H1 (cell line): Measurements from ENCODE around the gene LRP2BP. TPM values are rescaled to one million over a fixed set of nuclear protein-coding genes. Genes with fewer than 3 reads are reported as not detected.

ENCODE experiments used
- ATF2 ChIP-seq: IDR thresholded peaks from 2 replicates; pipeline ENCODE4 v1.6.1; 2012; ENCODE audit warnings: low read length, inconsistent platforms
- GABPA ChIP-seq: IDR thresholded peaks from 2 replicates; pipeline ENCODE4 v1.6.1; 2011; ENCODE audit warnings: mild to moderate bottlenecking, low read length, moderate library complexity, borderline replicate concordance; ENCODE audit not compliant: insufficient read depth
- polyA plus RNA-seq, 7 experiments: library from polyadenylated mRNA; depleted of rRNA in 3 of 7; stranded (reverse) in 5 of 7; unstranded in 2 of 7; fragments of >200 nt in 5 of 7; fragments of 200-250 nt in 2 of 7; gene quantifications; 1 replicate in 5 of 7; 2 replicates in 1 of 7; 4 replicates in 1 of 7; pipeline versions ENCODE4 v1.2.1 to v1.2.3, GENCODE V29; 2011 to 2013; ENCODE audit warnings: missing spikeins in 2 of 7, mixed read lengths in 2 of 7
- total RNA-seq: library from RNA; stranded (reverse); fragmentation: NEBNext Ultra II Directional; extraction: Animal tissue kit (Norgen Biotek cat#: 25700); gene quantifications from 2 replicates; pipeline ENCODE4 v1.2.1, GENCODE V29; 2021
- TF ChIP-seq, protein P1 (sequence below): fragments of 300-600 bp; sonication (generic); IDR thresholded peaks from 2 replicates; pipeline ENCODE4 v1.7.1; 2012; ENCODE audit warnings: low read length, moderate library complexity, mild to moderate bottlenecking, inconsistent platforms; ENCODE audit not compliant: insufficient replicate concordance

The LRP2BP gene
- total and polyA plus RNA-seq, 2 of the 8 experiments (the other 6 are each of a cell fraction or from before 2014, with no cell fraction given): 0.12 to 0.30 TPM

DNA sequence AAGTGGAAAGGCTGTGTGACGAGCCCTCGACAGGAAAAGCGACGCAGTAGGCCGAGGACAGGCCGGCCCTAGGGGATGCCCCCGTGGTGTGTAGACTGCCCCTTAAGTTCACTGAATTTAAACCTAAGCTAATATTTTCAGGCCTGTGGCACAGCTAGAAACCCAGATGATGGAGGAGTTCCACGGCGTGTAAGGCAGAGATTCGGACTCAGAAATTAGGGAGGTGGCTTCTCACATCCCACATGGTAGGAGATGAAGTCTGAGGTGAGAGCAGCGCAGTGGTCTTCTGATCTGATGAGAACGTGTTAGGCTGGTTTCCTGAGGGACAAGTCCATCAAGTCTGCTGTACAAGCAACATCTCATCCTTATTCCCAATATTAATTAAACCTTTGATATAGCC, 7.8 kb downstream of the LRP2BP start (continued):
- TF ChIP-seq, protein P1, sequence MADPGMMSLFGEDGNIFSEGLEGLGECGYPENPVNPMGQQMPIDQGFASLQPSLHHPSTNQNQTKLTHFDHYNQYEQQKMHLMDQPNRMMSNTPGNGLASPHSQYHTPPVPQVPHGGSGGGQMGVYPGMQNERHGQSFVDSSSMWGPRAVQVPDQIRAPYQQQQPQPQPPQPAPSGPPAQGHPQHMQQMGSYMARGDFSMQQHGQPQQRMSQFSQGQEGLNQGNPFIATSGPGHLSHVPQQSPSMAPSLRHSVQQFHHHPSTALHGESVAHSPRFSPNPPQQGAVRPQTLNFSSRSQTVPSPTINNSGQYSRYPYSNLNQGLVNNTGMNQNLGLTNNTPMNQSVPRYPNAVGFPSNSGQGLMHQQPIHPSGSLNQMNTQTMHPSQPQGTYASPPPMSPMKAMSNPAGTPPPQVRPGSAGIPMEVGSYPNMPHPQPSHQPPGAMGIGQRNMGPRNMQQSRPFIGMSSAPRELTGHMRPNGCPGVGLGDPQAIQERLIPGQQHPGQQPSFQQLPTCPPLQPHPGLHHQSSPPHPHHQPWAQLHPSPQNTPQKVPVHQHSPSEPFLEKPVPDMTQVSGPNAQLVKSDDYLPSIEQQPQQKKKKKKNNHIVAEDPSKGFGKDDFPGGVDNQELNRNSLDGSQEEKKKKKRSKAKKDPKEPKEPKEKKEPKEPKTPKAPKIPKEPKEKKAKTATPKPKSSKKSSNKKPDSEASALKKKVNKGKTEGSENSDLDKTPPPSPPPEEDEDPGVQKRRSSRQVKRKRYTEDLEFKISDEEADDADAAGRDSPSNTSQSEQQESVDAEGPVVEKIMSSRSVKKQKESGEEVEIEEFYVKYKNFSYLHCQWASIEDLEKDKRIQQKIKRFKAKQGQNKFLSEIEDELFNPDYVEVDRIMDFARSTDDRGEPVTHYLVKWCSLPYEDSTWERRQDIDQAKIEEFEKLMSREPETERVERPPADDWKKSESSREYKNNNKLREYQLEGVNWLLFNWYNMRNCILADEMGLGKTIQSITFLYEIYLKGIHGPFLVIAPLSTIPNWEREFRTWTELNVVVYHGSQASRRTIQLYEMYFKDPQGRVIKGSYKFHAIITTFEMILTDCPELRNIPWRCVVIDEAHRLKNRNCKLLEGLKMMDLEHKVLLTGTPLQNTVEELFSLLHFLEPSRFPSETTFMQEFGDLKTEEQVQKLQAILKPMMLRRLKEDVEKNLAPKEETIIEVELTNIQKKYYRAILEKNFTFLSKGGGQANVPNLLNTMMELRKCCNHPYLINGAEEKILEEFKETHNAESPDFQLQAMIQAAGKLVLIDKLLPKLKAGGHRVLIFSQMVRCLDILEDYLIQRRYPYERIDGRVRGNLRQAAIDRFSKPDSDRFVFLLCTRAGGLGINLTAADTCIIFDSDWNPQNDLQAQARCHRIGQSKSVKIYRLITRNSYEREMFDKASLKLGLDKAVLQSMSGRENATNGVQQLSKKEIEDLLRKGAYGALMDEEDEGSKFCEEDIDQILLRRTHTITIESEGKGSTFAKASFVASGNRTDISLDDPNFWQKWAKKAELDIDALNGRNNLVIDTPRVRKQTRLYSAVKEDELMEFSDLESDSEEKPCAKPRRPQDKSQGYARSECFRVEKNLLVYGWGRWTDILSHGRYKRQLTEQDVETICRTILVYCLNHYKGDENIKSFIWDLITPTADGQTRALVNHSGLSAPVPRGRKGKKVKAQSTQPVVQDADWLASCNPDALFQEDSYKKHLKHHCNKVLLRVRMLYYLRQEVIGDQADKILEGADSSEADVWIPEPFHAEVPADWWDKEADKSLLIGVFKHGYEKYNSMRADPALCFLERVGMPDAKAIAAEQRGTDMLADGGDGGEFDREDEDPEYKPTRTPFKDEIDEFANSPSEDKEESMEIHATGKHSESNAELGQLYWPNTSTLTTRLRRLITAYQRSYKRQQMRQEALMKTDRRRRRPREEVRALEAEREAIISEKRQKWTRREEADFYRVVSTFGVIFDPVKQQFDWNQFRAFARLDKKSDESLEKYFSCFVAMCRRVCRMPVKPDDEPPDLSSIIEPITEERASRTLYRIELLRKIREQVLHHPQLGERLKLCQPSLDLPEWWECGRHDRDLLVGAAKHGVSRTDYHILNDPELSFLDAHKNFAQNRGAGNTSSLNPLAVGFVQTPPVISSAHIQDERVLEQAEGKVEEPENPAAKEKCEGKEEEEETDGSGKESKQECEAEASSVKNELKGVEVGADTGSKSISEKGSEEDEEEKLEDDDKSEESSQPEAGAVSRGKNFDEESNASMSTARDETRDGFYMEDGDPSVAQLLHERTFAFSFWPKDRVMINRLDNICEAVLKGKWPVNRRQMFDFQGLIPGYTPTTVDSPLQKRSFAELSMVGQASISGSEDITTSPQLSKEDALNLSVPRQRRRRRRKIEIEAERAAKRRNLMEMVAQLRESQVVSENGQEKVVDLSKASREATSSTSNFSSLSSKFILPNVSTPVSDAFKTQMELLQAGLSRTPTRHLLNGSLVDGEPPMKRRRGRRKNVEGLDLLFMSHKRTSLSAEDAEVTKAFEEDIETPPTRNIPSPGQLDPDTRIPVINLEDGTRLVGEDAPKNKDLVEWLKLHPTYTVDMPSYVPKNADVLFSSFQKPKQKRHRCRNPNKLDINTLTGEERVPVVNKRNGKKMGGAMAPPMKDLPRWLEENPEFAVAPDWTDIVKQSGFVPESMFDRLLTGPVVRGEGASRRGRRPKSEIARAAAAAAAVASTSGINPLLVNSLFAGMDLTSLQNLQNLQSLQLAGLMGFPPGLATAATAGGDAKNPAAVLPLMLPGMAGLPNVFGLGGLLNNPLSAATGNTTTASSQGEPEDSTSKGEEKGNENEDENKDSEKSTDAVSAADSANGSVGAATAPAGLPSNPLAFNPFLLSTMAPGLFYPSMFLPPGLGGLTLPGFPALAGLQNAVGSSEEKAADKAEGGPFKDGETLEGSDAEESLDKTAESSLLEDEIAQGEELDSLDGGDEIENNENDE: no peak
- TF ChIP-seq ATF2 (no peak), GABPA (no peak)
